ENCODE measurements around the gene GRID1. TPM values are rescaled to one million over a fixed set of nuclear protein-coding genes. Genes with fewer than 3 reads are reported as not detected.
"Not testable (repeated sequence)": the region's sequence is repeated elsewhere in the genome, so short reads cannot be mapped to it uniquely, and the experiment has no call there.

Gene GRID1
- total RNA-seq, 2 donors from 2014 or later = 0.52 to 0.59 TPM

GRCh38 chr10:86043236-86043635, 323.4 kb downstream of the GRID1 start:
- DNase-seq = no peak
- no peak for ATAC-seq
- intact Hi-C loops (cut with DNase I) = no loop called here

GRCh38 chr10:86042161-86042560, 324.4 kb downstream of the GRID1 start:
- ATAC-seq = no peak
- intact Hi-C loops (cut with DNase I) = no loop called here
- DNase-seq = no peak

- DNase-seq (no peak), ATAC-seq (no peak)
- intact Hi-C loops (cut with DNase I) = no loop called here
These were observed 325.5 kb downstream of the GRID1 start for GRCh38 chr10:86041116-86041515.

- intact Hi-C loops (cut with DNase I) = no loop called here
- DNase-seq (no peak), ATAC-seq (no peak)
These were observed 328.2 kb downstream of the GRID1 start for GRCh38 chr10:86038371-86038770.

- DNase-seq (no peak), ATAC-seq (no peak)
- intact Hi-C loops (cut with DNase I) = no loop called here
These were observed 329.5 kb downstream of the GRID1 start for GRCh38 chr10:86037096-86037495.

- intact Hi-C loops (cut with DNase I) = no loop called here
- no peak for DNase-seq
- ATAC-seq = peak; percentile 50 to 67
These were observed 330.1 kb downstream of the GRID1 start for GRCh38 chr10:86036544-86036831.

GRCh38 chr10:86035791-86036543, 330.6 kb downstream of the GRID1 start:
- intact Hi-C loops (cut with DNase I) = no loop called here
- ATAC-seq (peak in 1 of 2 donors; percentile 60), DNase-seq (no peak)

- ATAC-seq = no peak
- no peak for DNase-seq
- intact Hi-C loops (cut with DNase I) = no loop called here
These were observed 331.9 kb downstream of the GRID1 start for GRCh38 chr10:86034710-86035109.

- intact Hi-C loops (cut with DNase I) = no loop called here
- no peak for ATAC-seq
These were observed 333.0 kb downstream of the GRID1 start for GRCh38 chr10:86033581-86033980.

GRCh38 chr10:86032087-86032486, 334.5 kb downstream of the GRID1 start:
- intact Hi-C loops (cut with DNase I); DNase-seq; ATAC-seq: not testable (repeated sequence)

More at GRCh38 chr10:86033581-86033980, 333.0 kb downstream of the GRID1 start:
- no peak for DNase-seq

GRCh38 chr10:86030312-86030711, 336.3 kb downstream of the GRID1 start:
- no peak for DNase-seq
- intact Hi-C loops (cut with DNase I) = no loop called here
- ATAC-seq = no peak

- DNase-seq = no peak
- intact Hi-C loops (cut with DNase I) = no loop called here
- ATAC-seq = no peak
These were observed 339.2 kb downstream of the GRID1 start for GRCh38 chr10:86027346-86027745.

- intact Hi-C loops (cut with DNase I) = no loop called here
- ATAC-seq (no peak), DNase-seq (no peak)
These were observed 341.1 kb downstream of the GRID1 start for GRCh38 chr10:86025509-86025908.

- peak; percentile 94 for ATAC-seq
- DNase-seq = peak; percentile 27
- intact Hi-C loops (cut with DNase I) = no loop called here
These were observed 342.1 kb downstream of the GRID1 start for GRCh38 chr10:86024281-86025041.

GRCh38 chr10:86023931-86024280, 342.7 kb downstream of the GRID1 start:
- no peak for DNase-seq
- intact Hi-C loops (cut with DNase I) = no loop called here
- peak; percentile 63 to 88 for ATAC-seq

- intact Hi-C loops (cut with DNase I) = no loop called here
- DNase-seq (no peak), ATAC-seq (peak in 1 of 2 donors; percentile 3)
These were observed 343.3 kb downstream of the GRID1 start for GRCh38 chr10:86023336-86023735.

- intact Hi-C loops (cut with DNase I) = no loop called here
- ATAC-seq = no peak
- no peak for DNase-seq
These were observed 343.7 kb downstream of the GRID1 start for GRCh38 chr10:86022906-86023305.

GRCh38 chr10:86020134-86020533, 346.5 kb downstream of the GRID1 start:
- no peak for ATAC-seq
- intact Hi-C loops (cut with DNase I) = no loop called here
- DNase-seq = no peak

- ATAC-seq (no peak), DNase-seq (no peak)
- intact Hi-C loops (cut with DNase I) = no loop called here
These were observed 347.5 kb downstream of the GRID1 start for GRCh38 chr10:86019141-86019540.

- DNase-seq = no peak
These were observed 347.9 kb downstream of the GRID1 start for GRCh38 chr10:86018735-86019058.

More at GRCh38 chr10:86018735-86019058, 347.9 kb downstream of the GRID1 start:
- ATAC-seq = no peak
- intact Hi-C loops (cut with DNase I) = no loop called here

Data from left cardiac atrium (tissue), 4 donors.